OCI-LY3 (cell line): ENCODE measurements around the gene ANO4.

Experiments
- H2AFZ ChIP-seq: fragments of 200-600, 300-600 bp; shearing (Covaris generic); 2 replicates; pipeline ENCODE4 v1.6.0; 2014; ENCODE audit warnings: antibody characterized with exemption, low read depth, low read length
- H3K27ac ChIP-seq: fragments of 200-600, 300-600 bp; sonication (generic); 2 replicates; pipeline ENCODE4 v1.5.1; 2014; ENCODE audit warnings: mild to moderate bottlenecking, low read length, moderate library complexity, mixed read lengths
- H3K27me3 ChIP-seq: fragments of 200-600, 300-600 bp; sonication (generic); 2 replicates; pipeline ENCODE4 v1.6.1; 2014; ENCODE audit warnings: low read depth, low read length, mixed read lengths
- H3K36me3 ChIP-seq: fragments of 200-600, 300-600 bp; sonication (generic); replicated peaks from 2 replicates; pipeline ENCODE3; 2014; ENCODE audit warnings: low read depth, low read length, mixed read lengths
- H3K4me1 ChIP-seq: fragments of 300-600, 200-600 bp; sonication (generic); 2 replicates; pipeline ENCODE4 v1.6.1; 2014; ENCODE audit warnings: low read length, mixed read lengths
- H3K4me2 ChIP-seq: fragments of 200-600, 300-600 bp; sonication (generic); 2 replicates; pipeline ENCODE4 v1.6.1; 2014; ENCODE audit warnings: low read length, mixed read lengths
- H3K4me3 ChIP-seq: fragments of 300-600, 200-600 bp; sonication (generic); 2 replicates; pipeline ENCODE4 v1.5.1; 2014; ENCODE audit warnings: antibody characterized with exemption, mild to moderate bottlenecking, low read length, moderate library complexity
- H3K79me2 ChIP-seq: fragments of 300-600, 200-600 bp; shearing (Covaris generic); 2 replicates; pipeline ENCODE4 v1.6.1; 2014; ENCODE audit warnings: mild to moderate bottlenecking, low read length, mixed read lengths
- H3K9ac ChIP-seq: fragments of 300-600, 200-600 bp; shearing (Covaris generic); 2 replicates; pipeline ENCODE4 v1.6.0; 2014; ENCODE audit warnings: mild to moderate bottlenecking, low read length, moderate library complexity
- H3K9me3 ChIP-seq: fragments of 200-600, 300-600 bp; shearing (Covaris generic); 2 replicates; pipeline ENCODE4 v1.6.1; 2014; ENCODE audit warnings: low read length, mixed read lengths; ENCODE audit not compliant: insufficient read depth
- H4K20me1 ChIP-seq: fragments of 200-600, 300-600 bp; sonication (generic); 2 replicates; pipeline ENCODE4 v1.6.1; 2016; ENCODE audit warnings: low read length, mixed read lengths; ENCODE audit not compliant: insufficient read depth
- CTCF ChIP-seq: fragments of 200-600, 300-600 bp; sonication (generic); IDR thresholded peaks from 2 replicates; pipeline ENCODE4 v1.5.1; 2014; ENCODE audit warnings: antibody characterized with exemption, low read length, low read depth
- EZH2phosphoT487 ChIP-seq: fragments of 200-600 bp; shearing (Covaris generic); IDR thresholded peaks from 2 replicates; pipeline ENCODE4 v1.6.1; 2018; ENCODE audit warnings: antibody characterized with exemption, mixed run types, low read depth

Gene ANO4

GRCh38 chr12:100800723-100801122, 6.1 kb downstream of the ANO4 start:
- Histone ChIP-seq H3K9me3 (no peaks in the 10 kb centered on the region), H3K9ac (no peak overlapping the region), H2AFZ (no peak overlapping the region), H4K20me1 (no peaks in the 10 kb centered on the region), H3K4me3 (no peak overlapping the region), H3K27ac (no peak overlapping the region), H3K27me3 (peaks cover 32% of the 10 kb centered on the region), H3K36me3 (no peaks in the 10 kb centered on the region), H3K4me1 (no peaks in the 10 kb centered on the region), H3K79me2 (no peaks in the 10 kb centered on the region), H3K4me2 (no peak overlapping the region)
- no peak for TF ChIP-seq EZH2phosphoT487
- no peak for TF ChIP-seq CTCF

- no peaks in the 10 kb centered on the region for H3K4me1 ChIP-seq
- TF ChIP-seq EZH2phosphoT487 (no peak), CTCF (no peak)
- no peak overlapping the region for H3K4me2 ChIP-seq
Observed at GRCh38 chr12:100801320-100801719, 6.7 kb downstream of the ANO4 start.

GRCh38 chr12:100808777-100809176, 14.2 kb downstream of the ANO4 start:
- H3K79me2 ChIP-seq = no peaks in the 10 kb centered on the region
- no peak overlapping the region for H3K4me2 ChIP-seq
- H3K9me3 ChIP-seq = no peaks in the 10 kb centered on the region
- H3K4me3 ChIP-seq = no peak overlapping the region
- H3K9ac ChIP-seq = no peak overlapping the region
- H4K20me1 ChIP-seq = no peaks in the 10 kb centered on the region
- H3K36me3 ChIP-seq = no peaks in the 10 kb centered on the region
- no peak for TF ChIP-seq EZH2phosphoT487
- no peak for TF ChIP-seq CTCF
- no peak overlapping the region for H3K27ac ChIP-seq
- no peaks in the 10 kb centered on the region for H3K4me1 ChIP-seq
- peaks cover 17% of the 10 kb centered on the region for H3K27me3 ChIP-seq
- no peak overlapping the region for H2AFZ ChIP-seq

More at GRCh38 chr12:100801320-100801719, 6.7 kb downstream of the ANO4 start:
- Histone ChIP-seq H3K79me2 (no peaks in the 10 kb centered on the region), H2AFZ (no peak overlapping the region), H3K27me3 (peaks cover 26% of the 10 kb centered on the region), H3K9me3 (no peaks in the 10 kb centered on the region), H4K20me1 (no peaks in the 10 kb centered on the region), H3K36me3 (no peaks in the 10 kb centered on the region), H3K9ac (no peak overlapping the region), H3K4me3 (no peak overlapping the region), H3K27ac (no peak overlapping the region)

GRCh38 chr12:100820314-100820713, 25.7 kb downstream of the ANO4 start:
- H4K20me1 ChIP-seq = no peaks in the 10 kb centered on the region
- TF ChIP-seq CTCF = no peak
- no peak for TF ChIP-seq EZH2phosphoT487
- no peaks in the 10 kb centered on the region for H3K4me1 ChIP-seq
- no peaks in the 10 kb centered on the region for H3K9me3 ChIP-seq
- no peak overlapping the region for H3K4me2 ChIP-seq
- no peaks in the 10 kb centered on the region for H3K36me3 ChIP-seq
- no peak overlapping the region for H3K27ac ChIP-seq
- H3K27me3 ChIP-seq = peaks cover 12% of the 10 kb centered on the region; the same call in 1 of the 2 replicates
- no peaks in the 10 kb centered on the region for H3K79me2 ChIP-seq
- no peak overlapping the region for H3K4me3 ChIP-seq
- H3K9ac ChIP-seq = no peak overlapping the region
- no peak overlapping the region for H2AFZ ChIP-seq
